Measurements from ENCODE around the gene MRE11. TPM values are rescaled to one million over a fixed set of nuclear protein-coding genes. Genes with fewer than 3 reads are reported as not detected.

The MRE11 gene
- total RNA-seq, 1 donor from 2014 or later: 17.4 TPM

GRCh38 chr11:94454301-94454700, 39.3 kb downstream of the MRE11 start:
- no peak for TF ChIP-seq CTCF (IDR thresholded peaks at IDR 0.05)
- Histone ChIP-seq H3K36me3 (peaks cover 11% of the 10 kb centered on the region), H3K4me1 (no peaks in the 10 kb centered on the region), H3K9me3 (no peaks in the 10 kb centered on the region), H3K4me3 (no peak overlapping the region), H3K27me3 (no peaks in the 10 kb centered on the region), H3K27ac (no peak overlapping the region)
- intact Hi-C loops (cut with DNase I): no loop called here
- DNase-seq (no peak), ATAC-seq (no peak)

- Histone ChIP-seq H3K4me3 (no peak overlapping the region), H3K27me3 (no peaks in the 10 kb centered on the region), H3K9me3 (no peaks in the 10 kb centered on the region), H3K36me3 (peaks cover 7% of the 10 kb centered on the region), H3K4me1 (no peaks in the 10 kb centered on the region), H3K27ac (no peak overlapping the region)
- intact Hi-C loops (cut with DNase I): no loop called here
- TF ChIP-seq CTCF (IDR thresholded peaks at IDR 0.05): no peak
- ATAC-seq: no peak
- DNase-seq: no peak
Measured at GRCh38 chr11:94452988-94453387, 40.7 kb downstream of the MRE11 start.

- Histone ChIP-seq H3K9me3 (no peaks in the 10 kb centered on the region), H3K4me3 (no peak overlapping the region), H3K27me3 (no peaks in the 10 kb centered on the region), H3K4me1 (no peaks in the 10 kb centered on the region), H3K27ac (no peak overlapping the region), H3K36me3 (peaks cover 29% of the 10 kb centered on the region)
- intact Hi-C loops (cut with DNase I): no loop called here
- TF ChIP-seq CTCF (IDR thresholded peaks at IDR 0.05): no peak
- ATAC-seq (no peak), DNase-seq (no peak)
Measured at GRCh38 chr11:94450048-94450447, 43.6 kb downstream of the MRE11 start.

GRCh38 chr11:94449437-94449836, 44.2 kb downstream of the MRE11 start:
- peaks cover 30% of the 10 kb centered on the region for H3K36me3 ChIP-seq
- H3K4me1 ChIP-seq: no peaks in the 10 kb centered on the region
- no peaks in the 10 kb centered on the region for H3K9me3 ChIP-seq
- H3K4me3 ChIP-seq: no peak overlapping the region
- ATAC-seq (peak; percentile 42), DNase-seq (no peak)
- H3K27me3 ChIP-seq: no peaks in the 10 kb centered on the region
- H3K27ac ChIP-seq: no peak overlapping the region
- intact Hi-C loops (cut with DNase I): no loop called here
- no peak for TF ChIP-seq CTCF (IDR thresholded peaks at IDR 0.05)

GRCh38 chr11:94449029-94449428, 44.6 kb downstream of the MRE11 start:
- no peak for TF ChIP-seq CTCF (IDR thresholded peaks at IDR 0.05)
- intact Hi-C loops (cut with DNase I): no loop called here

GRCh38 chr11:94447149-94447548, 46.5 kb downstream of the MRE11 start:
- Histone ChIP-seq H3K4me3 (no peak overlapping the region), H3K4me1 (no peaks in the 10 kb centered on the region), H3K27ac (no peak overlapping the region), H3K36me3 (peaks cover 43% of the 10 kb centered on the region), H3K27me3 (no peaks in the 10 kb centered on the region), H3K9me3 (no peaks in the 10 kb centered on the region)
- DNase-seq (no peak), ATAC-seq (no peak)
- intact Hi-C loops (cut with DNase I): no loop called here
- no peak for TF ChIP-seq CTCF (IDR thresholded peaks at IDR 0.05)

More at GRCh38 chr11:94449029-94449428, 44.6 kb downstream of the MRE11 start:
- no peak overlapping the region for H3K4me3 ChIP-seq
- H3K4me1 ChIP-seq: no peaks in the 10 kb centered on the region
- H3K27ac ChIP-seq: no peak overlapping the region
- ATAC-seq: no peak
- no peaks in the 10 kb centered on the region for H3K27me3 ChIP-seq
- H3K9me3 ChIP-seq: no peaks in the 10 kb centered on the region
- peaks cover 30% of the 10 kb centered on the region for H3K36me3 ChIP-seq
- DNase-seq: no peak

Data from upper lobe of right lung (tissue), 1 donor.